SU-DHL-6 (cell line): ENCODE data around the gene SYNDIG1.

Experiments
- EZH2phosphoT487 ChIP-seq: fragments of 200-600 bp; sonication (generic), shearing (Covaris generic); conservative IDR thresholded peaks from 2 replicates; pipeline ENCODE4 v1.6.1; 2018; ENCODE audit warnings: mild to moderate bottlenecking, antibody characterized with exemption, low read length, moderate library complexity, mixed read lengths
- TF ChIP-seq, protein P1 (sequence below): fragments of 200-600 bp; sonication (generic); IDR thresholded peaks from one replicate; pipeline ENCODE4 v1.5.1; 2017; ENCODE audit warnings: antibody characterized with exemption, mild to moderate bottlenecking, low read length, moderate library complexity; ENCODE audit not compliant: insufficient read depth, poor library complexity, severe bottlenecking

GRCh38 chr20:24685736-24686135 lies 216.3 kb downstream of the SYNDIG1 start:
- TF ChIP-seq EZH2phosphoT487, result no peak
- TF ChIP-seq, protein P1, sequence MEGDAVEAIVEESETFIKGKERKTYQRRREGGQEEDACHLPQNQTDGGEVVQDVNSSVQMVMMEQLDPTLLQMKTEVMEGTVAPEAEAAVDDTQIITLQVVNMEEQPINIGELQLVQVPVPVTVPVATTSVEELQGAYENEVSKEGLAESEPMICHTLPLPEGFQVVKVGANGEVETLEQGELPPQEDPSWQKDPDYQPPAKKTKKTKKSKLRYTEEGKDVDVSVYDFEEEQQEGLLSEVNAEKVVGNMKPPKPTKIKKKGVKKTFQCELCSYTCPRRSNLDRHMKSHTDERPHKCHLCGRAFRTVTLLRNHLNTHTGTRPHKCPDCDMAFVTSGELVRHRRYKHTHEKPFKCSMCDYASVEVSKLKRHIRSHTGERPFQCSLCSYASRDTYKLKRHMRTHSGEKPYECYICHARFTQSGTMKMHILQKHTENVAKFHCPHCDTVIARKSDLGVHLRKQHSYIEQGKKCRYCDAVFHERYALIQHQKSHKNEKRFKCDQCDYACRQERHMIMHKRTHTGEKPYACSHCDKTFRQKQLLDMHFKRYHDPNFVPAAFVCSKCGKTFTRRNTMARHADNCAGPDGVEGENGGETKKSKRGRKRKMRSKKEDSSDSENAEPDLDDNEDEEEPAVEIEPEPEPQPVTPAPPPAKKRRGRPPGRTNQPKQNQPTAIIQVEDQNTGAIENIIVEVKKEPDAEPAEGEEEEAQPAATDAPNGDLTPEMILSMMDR, result no peak
